HG03103 (cell line): ENCODE results near the gene GXYLT1.
A peak's percentile ranks its signal among the peaks of the same experiment; 100 is the strongest.
"Not testable (repeated sequence)": the region's sequence is repeated elsewhere in the genome, so short reads cannot be mapped to it uniquely, and the experiment has no call there.

Source experiments
- ATAC-seq: cut with Tn5 transposase; IDR thresholded peaks from one replicate; pipeline ENCODE4 v1.9.1; 2021; ENCODE audit warnings: low read depth; ENCODE audit not compliant: unreplicated experiment

GXYLT1 gene, protein sequence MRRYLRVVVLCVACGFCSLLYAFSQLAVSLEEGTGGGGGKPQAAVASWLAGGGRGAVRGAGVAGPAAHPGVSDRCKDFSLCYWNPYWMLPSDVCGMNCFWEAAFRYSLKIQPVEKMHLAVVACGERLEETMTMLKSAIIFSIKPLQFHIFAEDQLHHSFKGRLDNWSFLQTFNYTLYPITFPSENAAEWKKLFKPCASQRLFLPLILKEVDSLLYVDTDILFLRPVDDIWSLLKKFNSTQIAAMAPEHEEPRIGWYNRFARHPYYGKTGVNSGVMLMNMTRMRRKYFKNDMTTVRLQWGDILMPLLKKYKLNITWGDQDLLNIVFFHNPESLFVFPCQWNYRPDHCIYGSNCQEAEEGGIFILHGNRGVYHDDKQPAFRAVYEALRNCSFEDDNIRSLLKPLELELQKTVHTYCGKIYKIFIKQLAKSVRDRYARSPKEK

DNA sequence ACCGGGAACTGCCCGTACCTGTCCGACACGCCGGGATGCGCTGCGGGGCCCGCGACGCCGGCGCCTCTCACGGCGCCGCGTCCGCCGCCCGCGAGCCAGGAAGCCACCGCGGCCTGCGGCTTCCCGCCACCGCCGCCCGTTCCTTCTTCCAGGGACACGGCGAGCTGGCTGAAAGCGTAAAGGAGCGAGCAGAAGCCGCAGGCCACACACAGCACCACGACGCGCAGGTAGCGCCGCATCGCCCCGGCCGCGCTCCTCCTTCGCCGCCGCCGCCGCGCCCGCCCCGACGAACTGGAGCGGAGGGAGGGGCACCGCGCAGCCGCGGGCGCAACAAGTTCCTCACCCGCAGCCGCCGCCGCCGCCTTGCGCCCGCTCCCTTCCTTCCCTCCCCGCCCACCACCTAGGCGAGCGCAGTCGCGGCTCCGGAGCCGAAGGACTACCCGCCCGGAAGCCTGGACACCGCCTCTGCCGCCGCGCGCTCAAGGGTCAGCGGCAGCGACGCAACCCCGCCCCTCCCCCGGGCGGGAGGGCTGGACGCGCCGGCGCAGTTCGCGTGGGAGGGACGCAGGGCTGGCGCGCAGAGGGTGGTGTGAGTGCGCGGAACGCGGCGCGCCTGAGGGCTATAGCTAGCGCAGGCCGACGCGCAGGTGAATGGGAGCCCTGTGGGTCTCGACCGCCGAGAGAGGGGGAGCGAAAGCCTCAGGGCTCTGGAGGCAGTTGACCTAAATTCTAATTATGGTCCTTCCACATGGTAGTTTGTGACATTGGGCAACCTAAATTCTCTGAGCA, at the start of gene GXYLT1:
TSS of gene GXYLT1 (minus strand) at position 467 of the 789 bp plus-strand sequence. CDS start at position 239, 228 bp downstream.
- peak; percentile 89 for ATAC-seq

DNA sequence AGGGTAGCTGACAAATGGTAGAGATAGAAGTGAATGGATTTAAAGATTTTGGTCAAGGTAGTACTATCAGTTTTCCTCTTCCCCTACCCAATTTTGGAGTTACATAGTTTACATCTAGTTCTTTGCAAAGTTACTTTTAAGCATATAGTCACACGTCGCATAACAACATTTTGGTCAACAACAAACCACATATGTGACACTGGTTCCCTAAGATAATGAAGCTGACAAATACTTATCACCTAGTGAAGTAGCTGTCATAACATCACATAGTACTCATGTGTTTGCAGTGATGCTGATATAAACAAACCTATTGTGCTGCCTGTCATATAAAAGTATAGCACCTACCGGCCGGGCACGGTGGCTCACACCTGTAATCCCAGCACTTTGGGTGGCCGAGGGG, 48.0 kb upstream of the GXYLT1 start:
- no peak for ATAC-seq

DNA sequence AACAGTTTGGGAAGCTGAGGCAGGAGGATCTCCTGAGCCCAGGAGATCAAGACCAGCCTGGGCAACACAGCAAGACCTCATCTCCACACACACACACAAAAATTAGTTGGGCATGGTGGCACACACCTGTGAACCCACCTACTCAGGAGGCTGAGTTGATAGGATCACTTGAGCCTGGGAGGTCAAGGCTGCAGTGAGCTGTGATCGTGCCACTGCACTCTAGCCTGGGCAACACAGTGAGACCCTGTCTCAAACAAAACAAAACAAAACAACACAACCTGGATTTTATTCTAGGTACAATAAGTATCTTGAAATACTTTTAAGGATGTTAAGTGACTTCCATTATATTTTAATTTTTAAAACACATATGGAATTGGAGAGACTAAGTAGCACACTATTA, 47.6 kb upstream of the GXYLT1 start:
- no peak for ATAC-seq

DNA sequence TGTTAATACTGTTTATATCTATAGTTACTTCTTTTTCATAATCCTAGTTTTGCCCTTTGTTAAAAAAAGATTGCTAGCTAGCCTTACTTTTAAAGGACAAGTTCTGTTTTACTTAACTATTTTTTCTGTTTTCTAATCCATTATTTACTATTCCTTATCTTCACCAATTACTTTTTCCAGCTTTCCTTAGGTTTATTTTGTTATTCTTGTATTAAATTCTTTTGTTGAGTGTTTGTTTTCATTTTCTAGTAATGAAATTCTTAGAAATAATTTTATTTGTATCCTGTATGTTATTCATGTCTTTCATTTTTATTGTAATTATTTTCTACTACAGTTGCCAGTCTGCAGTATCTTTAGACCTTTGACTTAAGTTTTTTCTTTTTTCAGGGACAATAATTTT, 45.7 kb upstream of the GXYLT1 start:
- no peak for ATAC-seq

DNA sequence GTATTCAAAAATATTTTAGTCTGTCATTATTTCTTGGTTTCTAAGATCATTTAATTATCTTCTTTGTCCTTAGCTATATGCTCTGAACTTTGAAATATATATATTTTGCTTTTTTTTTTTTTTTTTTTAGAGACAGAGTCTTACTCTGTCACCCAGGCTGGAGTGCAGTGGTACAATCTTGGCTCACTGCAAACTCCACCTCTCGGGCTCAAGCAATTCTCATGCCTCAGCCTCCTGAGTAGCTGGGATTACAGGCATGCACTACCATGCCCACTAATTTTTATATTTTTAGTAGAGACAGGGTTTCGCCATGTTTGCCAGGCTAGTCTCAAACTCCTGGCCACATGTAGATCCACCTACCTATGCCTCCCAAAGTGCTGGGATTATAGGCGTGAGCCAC, 43.6 kb upstream of the GXYLT1 start:
- not testable (repeated sequence) for ATAC-seq

DNA sequence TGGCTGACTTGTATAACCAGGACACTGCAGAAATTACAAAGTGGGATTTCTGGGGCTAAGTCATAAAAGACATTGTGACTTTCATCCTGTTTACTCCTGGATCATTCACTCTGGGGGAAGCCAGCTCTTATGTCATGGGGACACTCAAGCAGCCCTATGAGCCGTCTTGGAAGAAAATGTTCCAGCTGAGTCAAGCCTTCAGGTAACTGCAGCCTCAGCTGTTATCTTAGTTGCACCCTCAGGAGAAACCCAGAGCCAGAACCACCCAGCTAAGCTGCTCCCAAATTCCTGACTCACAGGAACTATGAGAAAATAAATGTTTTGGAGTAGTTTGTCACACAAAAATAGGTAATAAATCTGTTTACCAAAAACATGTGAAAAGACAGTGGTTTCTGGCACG, 43.1 kb upstream of the GXYLT1 start:
- ATAC-seq, result no peak

DNA sequence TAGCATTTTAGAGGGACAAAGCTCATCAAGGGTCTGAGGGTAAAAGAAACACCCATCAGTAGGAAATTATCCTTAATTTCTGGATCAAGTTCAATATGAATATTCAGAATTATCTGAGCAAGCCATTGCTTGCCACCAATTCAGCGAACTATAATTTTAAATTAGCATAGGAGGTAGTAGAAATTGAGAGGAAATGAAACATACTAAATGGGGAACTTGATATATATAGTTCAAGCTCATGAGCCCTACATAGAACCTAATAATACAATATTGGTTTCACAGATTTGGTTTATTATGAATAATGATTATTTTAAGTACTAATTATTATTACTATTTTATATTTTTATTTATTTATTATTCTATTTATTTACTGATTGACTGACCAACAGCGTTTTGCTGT, 42.1 kb upstream of the GXYLT1 start:
- peak; percentile 58 for ATAC-seq

DNA sequence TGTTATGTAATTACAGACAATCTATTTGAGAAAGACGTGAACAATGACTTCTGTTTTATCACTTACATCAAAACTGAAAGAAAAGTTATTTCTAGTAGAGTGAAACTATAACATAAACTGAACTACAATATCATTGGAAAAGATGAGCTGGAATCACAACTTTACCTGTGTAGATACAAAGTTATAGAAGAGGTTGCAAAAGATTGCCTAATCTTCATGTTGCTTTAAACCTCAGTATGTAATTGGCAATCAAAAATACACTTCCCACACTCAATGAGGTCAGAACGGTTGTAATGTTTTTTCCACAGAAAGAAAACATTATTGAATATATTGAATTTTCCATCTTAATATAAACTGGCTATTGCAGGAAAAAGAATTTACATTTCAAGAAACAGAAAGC, 37.7 kb upstream of the GXYLT1 start:
- ATAC-seq, result no peak

DNA sequence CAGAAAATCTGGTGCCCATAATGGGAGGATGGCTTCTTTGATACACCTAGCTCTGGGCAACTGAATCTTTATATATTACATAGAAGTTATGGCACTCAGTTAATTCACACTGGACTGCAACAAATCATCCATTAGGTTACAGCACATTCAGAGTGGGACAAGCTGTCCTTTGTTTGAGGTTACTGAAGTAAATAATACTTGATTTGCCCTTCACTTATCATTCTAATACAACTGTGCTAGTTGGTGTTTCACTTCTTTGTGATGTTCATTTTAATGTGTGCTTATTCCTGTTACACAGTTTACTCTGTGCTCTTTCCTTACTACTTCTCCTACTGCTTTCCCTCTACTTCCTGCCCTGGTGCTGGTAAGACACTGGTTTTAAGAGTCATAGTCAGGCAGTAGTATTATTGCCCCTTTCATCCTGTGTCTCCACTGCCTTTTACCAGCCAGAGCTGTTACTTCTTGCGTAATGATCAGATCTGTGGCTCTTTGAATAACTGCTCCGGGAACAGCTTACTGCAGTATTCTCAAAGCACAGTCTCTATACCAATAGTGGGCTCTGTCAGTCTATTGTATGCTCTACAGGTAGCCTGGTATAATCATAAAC, 36.4 kb upstream of the GXYLT1 start:
- no peak for ATAC-seq

DNA sequence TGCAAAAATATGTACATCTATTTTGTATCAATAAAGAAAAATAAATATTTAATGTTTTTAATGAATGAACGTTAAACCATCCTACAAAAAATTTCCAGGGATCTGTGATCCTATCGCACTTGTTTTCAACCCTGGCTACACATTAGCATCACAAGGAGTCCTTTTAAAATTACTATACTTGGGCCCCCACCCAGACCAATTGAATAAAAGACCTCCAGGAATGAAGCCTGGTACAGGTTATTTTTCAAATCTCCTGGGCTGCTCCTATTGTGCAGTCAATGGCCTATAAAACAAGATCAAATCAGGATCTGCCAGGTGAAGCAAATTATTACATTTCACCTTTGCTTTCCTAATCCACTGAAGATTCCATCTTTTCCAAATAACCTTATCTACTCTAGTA, 33.4 kb upstream of the GXYLT1 start:
- no peak for ATAC-seq

DNA sequence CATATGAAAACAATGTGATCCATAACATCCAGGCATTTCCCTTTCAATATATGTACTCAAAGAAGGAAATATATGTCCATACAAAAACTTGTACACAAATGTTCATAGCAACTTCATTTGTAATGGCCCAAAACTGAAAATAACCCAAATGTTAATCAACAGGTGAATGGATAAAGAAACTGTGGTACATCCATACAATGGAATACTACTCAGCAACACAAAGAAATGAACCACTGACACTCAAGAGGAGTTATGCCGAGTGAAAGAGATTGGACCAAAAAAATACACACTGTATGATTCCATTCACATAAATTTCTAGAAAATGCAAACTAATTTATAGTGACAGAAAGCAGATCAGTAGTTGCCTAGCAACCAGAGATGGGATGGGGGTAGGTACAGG, 30.3 kb upstream of the GXYLT1 start:
- ATAC-seq, result no peak

DNA sequence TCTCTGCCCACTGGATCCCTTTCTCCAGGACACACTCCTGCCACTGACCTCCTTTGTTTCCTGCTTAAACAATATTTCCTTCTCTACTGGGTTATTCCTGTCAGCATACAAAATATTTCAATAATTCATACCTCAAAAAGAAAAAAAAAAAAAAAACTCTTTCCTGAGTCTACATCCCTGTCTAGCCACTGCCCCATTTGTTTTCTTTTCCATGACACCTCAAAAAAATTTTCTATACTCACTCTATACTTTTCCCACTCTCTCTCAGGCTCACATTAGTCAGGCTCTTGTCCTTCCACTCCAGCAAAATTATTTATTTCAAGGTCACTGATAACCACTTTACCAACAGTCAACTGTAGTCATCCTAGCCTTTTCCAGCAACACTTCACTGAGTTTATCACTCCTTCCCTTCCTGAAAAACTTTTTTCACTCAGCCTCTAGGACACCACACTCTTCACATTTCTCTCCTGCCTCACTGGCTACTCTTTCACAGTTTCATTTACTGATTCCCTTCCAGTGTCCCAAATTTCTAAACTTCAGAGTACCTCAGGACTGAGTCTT, 29.4 kb upstream of the GXYLT1 start:
- no peak for ATAC-seq

DNA sequence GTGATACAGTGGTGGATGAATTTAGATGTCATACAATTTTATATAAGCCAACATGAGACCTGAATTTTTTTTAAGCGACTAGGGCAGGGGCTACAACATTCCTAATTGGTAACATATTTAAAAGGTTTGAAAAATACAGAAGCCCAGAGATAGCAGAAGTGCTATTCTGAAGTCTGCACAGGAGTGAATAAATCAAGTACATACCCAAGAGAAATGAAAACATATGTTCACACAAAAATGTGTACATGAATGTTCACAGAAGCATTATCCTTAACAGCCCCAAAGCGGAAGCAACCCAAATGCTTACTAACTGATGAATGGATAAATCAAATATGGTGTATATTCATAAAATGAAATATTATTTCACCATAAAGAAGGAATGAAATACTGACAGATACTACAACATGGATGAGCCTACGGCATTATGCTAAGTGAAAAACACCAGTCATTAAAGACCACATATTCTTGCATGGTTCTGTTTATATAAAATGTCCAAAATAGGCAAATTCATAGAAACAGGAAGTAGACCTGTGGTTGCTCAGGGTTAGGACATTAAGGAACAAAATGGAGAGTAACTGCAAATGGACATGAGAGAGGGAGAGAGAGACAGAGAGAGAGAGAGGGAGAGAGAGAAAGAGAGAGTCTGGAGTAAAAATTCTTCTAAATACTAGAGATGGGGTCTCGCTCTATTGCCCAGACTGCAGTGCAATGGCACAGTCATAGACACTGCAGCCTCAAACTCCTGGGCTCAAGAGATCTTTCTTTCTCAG, 28.0 kb upstream of the GXYLT1 start:
- ATAC-seq, result no peak

DNA sequence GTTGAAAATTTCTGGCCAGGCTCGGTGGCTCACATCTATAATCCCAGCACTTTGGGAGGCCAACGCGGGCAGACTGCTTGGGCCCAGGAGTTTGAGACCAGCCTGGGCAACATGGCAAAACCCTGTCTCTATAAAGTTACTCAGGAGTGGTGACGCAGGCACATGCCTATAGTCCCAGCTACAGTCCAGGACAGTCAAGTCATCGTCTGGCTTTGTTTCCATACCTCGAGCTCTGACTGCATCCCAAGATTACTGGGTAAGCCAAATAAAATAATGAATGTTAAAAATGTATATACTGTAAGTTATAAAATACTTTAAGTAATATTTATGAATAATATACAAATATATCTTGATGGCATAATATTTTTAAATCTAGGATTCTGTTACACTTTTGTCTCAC, 23.0 kb upstream of the GXYLT1 start:
- no peak for ATAC-seq

DNA sequence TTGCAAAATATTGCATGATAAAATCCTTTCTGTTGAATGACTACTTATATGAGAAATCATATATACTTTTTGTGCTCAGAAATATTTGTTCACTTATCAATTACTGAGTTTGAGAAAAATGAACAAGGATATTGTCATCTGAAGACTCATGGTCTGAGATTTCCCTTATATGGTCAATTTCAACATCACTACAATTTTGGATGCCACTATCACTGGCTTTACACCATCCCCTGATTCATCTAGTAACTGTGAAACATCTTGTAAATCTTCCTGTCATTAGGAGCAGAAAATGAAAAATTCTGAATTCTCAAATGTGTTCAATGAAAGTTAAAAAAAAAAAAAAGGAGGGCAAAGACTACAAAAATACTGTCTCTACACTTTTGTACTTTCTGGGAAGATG, 21.8 kb upstream of the GXYLT1 start:
- no peak for ATAC-seq

DNA sequence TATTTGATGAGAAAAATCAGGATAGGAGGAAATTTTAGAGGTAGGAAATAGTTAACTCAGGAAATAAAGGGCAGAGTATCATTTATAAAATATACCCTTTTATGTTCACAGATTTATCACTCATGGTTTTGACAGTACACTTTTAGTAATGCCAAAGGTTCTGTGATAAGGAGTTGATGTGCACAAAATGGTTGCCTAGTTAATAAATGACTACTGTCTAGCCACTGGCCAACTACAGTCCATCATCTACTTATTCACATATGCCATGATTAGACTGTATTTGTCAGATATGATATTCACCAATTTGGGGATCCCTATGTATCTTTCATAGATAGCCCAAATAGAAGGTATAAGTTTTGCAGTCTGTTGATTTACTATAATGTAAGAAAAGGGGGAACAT, 19.2 kb upstream of the GXYLT1 start:
- no peak for ATAC-seq

DNA sequence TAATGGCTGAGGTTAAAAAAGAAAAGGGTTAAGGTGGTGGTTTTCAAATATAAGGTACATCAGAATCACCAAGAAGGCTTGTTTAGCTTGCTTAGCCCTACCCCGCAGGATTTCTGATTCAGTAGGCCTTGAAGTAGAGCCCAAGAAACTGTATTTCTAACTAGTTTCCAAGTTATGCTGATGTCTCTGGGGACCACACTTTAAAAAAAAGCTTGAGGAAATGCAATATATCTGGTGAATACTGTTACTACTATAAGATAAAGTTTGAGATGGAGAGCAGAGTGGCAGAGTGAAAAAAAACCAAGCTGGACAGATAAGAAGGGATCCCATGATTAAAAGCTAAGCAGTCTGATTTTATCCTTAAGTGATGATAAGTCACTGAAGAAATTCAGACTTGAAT, 18.3 kb upstream of the GXYLT1 start:
- ATAC-seq, result no peak

DNA sequence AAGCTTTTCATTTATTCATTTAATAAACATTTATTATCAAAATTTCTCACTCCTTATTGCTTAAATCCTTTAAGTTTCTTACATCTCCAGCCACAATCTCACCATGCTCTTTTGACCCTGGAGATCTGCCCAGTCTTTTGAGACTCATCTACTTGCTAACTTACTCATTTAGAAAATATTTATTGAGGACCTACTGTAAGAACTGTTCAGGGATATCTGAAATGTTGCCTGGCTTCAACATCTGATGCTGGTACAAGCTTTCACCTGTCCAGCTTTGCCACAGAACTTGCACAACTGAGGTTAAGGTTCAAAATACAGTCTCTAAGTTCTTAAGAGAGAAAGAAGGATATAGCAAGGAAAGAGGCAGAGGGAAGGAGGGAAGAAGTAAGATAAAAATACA, 17.5 kb upstream of the GXYLT1 start:
- no peak for ATAC-seq

DNA sequence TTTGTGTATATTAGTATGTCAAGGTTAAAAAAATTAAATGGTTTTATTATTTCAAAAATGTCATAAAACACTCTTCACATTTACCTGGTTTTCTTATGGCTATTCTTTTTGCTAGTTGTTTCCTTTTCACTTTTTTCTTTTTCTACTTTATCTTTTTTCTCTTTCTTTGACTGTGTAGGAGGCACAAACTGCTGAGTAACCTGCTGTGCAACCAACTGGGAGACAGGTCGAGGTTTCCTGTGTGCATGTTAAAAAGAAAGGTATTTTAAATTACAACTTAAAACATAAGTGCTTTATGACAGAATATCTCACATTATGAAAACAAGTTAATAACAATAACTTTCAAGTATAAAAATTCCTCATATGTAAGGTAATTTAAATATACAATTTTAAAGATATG, 16.9 kb upstream of the GXYLT1 start:
- ATAC-seq, result no peak

DNA sequence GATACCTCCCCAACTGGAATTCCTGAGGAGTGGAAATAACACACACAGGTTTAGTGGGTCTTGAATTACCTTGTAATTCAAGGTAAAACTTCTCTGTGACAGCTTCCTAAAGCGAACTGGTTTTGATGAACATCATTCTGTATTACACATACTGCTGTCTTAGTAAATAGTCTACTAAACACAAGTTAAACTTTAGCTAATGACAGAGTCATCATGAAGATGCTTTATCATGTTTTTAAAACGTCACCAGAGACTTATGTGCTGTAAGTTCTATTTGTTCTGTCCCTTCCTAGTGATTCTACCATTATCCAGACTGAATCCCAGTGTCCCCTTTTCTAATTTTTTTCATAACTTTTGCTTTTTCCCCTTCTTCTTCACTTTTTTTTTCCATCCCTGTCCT, 11.6 kb upstream of the GXYLT1 start:
- no peak for ATAC-seq
